GM21367 (cell line): ENCODE data around the gene NAALADL2.
"Not testable (repeated sequence)": the region's sequence is repeated elsewhere in the genome, so short reads cannot be mapped to it uniquely, and the experiment has no call there.

Experiments
- ATAC-seq: cut with Tn5 transposase; IDR thresholded peaks from one replicate; pipeline ENCODE4 v1.9.1; 2021; ENCODE audit not compliant: unreplicated experiment

Gene NAALADL2

DNA sequence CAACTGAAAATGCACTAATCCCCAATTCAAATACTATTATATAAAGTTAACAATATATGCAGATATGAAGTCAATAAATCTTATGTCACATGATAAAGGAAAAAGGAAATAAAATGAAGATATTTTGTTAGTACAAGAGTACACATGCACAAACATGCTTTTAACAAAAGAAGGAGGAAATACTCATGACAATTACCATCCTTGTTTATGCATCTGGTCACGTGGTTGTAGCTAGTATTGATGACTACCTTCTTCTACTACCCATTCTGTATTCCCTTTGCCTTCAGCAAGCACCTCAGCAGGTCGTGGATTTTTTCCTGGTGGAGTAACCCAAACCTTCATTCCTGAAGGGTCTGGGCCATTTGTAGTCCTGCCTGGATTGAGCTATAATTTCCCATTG lies 669.6 kb downstream of the NAALADL2 start:
- not testable (repeated sequence) for ATAC-seq

DNA sequence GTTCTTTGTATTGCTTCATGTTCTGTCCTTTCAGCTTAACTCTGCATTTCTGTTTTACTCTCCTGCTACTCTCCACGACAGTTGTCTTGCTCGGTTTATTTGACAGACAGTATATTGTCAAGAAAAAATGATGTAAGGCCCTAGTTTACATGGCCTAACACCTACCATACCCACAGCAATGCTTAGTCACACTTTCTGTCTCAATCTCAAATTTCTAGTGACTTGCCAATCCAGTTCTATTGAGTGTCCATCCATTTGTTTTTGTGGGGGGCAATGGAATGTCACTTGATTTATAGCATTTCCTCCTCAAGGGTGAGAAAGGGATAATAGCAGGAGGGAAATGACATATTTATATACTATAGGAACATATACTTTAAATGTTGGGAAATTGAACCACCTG lies 676.2 kb downstream of the NAALADL2 start:
- ATAC-seq: no peak

GRCh38 chr3:175546115-175546514 lies 687.0 kb downstream of the NAALADL2 start:
- no peak for ATAC-seq

- no peak for ATAC-seq
These were observed 693.8 kb downstream of the NAALADL2 start for GRCh38 chr3:175552929-175553328.

GRCh38 chr3:175554801-175555200 lies 695.7 kb downstream of the NAALADL2 start:
- no peak for ATAC-seq

- no peak for ATAC-seq
These were observed 699.1 kb downstream of the NAALADL2 start for GRCh38 chr3:175558261-175558660.

DNA sequence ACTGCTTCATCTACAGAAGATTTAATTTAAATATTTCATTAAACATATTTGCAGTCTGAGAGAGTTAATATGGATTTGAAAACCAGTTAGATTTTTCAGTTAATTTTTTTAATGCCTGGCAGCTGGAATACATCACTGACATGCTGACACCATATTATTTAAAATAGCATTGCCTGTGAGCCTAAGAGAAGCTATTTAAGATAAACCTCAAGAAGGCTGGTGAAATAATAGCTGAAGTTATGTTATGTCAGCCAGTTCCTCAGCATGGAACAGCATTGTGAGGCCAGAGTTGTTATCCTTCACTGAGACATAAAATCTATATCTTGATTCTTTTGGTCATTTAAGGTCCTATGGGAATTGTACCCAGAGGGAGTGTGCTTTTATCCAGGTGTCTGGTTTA lies 705.2 kb downstream of the NAALADL2 start:
- no peak for ATAC-seq

DNA sequence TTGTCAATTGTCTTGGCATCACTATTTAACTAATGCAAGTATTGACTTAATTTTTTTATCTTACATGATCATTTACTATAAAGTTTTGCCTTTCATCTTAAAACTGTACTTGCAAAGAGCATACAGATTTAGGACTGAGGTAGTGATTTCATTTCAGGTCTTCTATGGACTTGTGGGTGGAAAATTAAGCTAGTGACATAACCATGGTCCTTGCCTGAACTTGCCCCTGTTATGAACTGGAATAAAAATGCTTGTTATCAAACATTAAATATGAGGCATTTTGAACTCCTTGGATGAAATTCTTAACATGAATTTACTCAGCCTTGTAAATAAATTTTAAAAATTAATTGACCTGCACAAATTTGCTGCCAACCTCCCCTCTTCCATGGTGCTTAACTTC lies 712.0 kb downstream of the NAALADL2 start:
- ATAC-seq: no peak

GRCh38 chr3:175573226-175573625 lies 714.1 kb downstream of the NAALADL2 start:
- no peak for ATAC-seq

DNA sequence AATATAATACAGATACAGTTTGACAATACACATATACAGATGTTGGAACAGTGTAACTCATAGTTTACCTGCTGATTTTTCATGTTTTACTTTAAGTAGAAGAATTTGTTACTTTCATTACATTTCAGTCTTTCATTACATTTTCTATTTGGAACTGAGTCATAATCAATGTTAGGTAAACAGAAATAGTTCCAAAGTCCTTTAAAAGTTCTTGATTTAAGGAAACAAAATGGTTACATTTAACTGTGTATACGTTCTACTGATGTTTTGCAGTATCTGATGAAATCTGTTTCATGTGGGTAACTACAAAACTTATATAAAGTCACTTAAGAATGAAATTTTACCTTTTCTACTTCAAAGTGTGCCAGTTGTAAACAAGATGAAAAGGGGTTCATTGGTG lies 721.2 kb downstream of the NAALADL2 start:
- ATAC-seq: no peak

GRCh38 chr3:175585898-175586297 lies 726.8 kb downstream of the NAALADL2 start:
- no peak for ATAC-seq

GRCh38 chr3:175590745-175591144 lies 731.6 kb downstream of the NAALADL2 start:
- no peak for ATAC-seq

- ATAC-seq: no peak
These were observed 732.2 kb downstream of the NAALADL2 start for GRCh38 chr3:175591375-175591774.

DNA sequence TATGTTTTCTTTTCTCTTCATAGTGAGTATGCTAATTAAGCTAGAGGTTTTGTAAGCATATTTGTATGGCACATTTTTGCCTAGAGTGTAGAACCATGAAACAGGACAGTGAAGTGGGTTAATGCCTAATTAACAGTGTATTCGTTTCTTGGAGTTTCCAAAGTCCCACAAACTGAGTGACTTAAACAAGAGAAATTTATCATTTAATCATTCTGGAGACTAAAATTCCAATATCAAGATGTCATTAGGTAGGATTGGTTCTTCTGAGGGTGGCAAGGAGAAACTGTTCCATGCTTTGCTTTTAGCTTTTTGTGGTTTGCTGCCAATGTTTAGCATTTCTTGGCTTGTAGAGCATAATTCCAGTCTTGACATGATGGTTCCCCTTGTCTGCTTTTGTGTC lies 734.2 kb downstream of the NAALADL2 start:
- no peak for ATAC-seq

DNA sequence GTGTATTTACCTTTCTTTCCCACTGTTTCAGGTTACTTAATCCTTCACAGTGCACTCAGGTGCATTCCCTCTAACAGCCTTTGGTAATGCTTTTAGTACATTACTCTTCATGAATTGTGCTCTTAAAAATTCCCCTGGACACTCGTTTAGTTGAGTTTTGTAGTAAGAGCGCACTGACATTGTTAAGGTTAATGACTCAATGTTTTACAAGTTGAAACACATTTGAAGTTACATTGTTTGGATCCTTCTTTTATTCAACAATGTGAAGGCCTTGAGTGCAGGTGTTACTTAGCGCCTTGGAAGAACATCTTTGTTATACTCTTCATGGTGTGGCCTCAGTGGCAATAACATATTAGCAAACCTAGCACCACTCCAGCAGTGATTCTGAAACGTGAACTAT lies 739.6 kb downstream of the NAALADL2 start:
- ATAC-seq: no peak

GRCh38 chr3:175601521-175601920 lies 742.4 kb downstream of the NAALADL2 start:
- ATAC-seq: no peak

DNA sequence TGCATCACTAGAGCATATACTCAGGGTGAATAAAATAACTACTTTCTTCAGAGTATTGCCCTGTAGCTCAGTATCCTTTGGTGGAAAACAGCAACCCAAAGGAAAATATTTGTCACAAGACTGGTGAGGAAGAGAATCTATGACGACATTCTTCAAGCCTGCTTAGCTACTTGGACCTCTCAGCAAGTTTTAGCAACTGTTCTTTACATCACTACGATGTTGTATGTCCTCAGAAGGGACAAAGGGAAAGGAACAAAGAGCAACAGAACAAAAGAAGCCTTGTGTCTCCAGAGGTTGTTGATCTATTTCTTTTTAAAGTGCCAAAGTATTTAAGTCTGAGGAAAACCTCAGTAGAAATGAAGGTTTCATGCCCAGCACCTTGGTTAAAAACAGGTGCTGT lies 746.7 kb downstream of the NAALADL2 start:
- ATAC-seq: no peak

DNA sequence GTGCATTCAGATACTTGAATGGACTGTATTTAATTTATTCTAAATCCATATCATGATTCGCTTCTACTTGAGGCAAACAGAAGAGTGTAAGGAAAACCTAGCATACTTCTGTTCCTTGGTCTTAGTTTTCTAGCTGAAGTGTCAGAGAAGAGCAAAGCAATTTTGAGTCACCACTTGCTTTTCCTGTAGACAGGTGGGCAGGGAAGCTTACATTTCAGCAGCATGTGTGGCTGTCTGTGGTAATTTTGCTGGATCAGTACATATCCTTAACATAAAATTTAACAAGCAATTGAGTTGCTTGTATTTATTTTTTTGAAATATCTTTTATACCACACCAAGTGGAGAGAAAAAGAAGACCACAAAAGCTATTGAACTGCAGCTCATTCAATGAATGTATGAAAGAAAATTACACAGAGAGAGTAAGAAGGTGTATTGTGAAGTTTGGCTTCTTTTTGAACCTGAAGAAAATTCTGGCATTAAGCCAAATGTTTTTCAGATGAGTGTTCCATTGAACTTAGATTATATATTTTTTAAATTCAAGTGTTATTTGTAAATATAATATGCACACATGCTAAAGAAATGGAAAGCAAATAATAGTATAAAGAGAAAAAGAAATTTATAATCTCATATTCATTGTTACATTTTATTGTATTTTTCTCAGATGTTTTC lies 747.6 kb downstream of the NAALADL2 start:
- ATAC-seq: no peak

DNA sequence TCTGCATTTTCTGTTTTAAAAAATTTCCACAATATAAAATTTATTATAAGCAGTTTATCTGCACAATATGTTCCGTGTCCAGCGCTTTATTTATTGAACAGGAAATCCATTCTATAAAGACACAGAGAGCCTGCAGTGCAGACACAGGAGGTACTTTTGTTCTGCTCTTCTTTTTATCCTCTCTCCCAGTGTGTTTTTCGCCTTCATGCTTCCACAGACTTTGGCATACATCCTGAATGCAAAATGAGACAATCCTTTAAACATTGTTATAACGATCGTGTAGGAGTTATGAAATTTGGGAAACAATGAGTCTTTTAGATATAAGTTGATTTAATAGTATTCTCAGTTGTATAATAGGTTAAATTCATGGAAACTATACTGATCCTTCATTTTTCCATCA lies 749.2 kb downstream of the NAALADL2 start:
- ATAC-seq: no peak

GRCh38 chr3:175608911-175609310 lies 749.8 kb downstream of the NAALADL2 start:
- no peak for ATAC-seq

DNA sequence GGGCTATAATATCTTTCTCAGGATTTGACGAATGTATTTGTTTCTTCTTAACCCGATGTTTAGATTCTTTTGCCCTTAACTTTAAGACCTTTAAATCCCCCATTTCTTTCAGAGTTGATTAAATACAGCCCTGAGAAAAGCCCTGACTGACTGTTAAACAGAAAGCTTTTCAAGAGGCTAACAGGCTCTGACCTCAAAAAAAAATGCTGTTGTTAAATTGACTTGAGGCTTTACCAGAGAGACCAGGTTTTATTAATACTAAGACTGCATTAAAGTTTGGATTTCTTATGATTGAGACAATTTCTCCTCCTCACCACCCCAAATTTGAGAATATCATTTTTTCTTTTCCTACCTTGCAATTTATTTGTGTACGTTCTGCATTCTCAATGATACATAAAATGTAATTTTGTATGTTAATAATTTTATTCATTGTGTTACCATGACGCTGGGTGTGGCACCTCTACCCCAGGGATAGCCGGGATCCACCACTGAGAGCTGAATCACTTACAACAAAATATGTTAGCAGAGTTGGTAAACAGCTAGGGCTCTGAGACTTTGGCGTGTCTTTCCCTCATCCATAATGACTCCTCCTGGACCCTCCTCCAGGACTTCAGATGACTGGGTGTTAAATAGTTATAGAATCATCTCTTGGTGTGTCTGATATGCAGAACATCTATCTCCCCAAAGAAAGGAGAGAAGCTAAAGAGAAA lies 753.5 kb downstream of the NAALADL2 start:
- ATAC-seq: no peak

GRCh38 chr3:175614107-175614506 lies 755.0 kb downstream of the NAALADL2 start:
- ATAC-seq: not testable (repeated sequence)

- no peak for ATAC-seq
These were observed 758.1 kb downstream of the NAALADL2 start for GRCh38 chr3:175617247-175617646.
